Epithelial cell of esophagus (primary cell): ENCODE results near the gene SLC9A5.
A peak's percentile ranks its signal among the peaks of the same experiment; 100 is the strongest.

Experiments used
- DNase-seq: peaks from one replicate; pipeline ENCODE4 v3.0.0; 2010; ENCODE audit warnings: low read depth
- H3K4me3 ChIP-seq: 2 replicates; pipeline ENCODE4 v1.5.1; 2011; ENCODE audit warnings: mild to moderate bottlenecking, low read length, control low read depth
- CTCF ChIP-seq: IDR thresholded peaks from 2 replicates; pipeline ENCODE4 v1.5.1; 2011; ENCODE audit warnings: low read depth, mild to moderate bottlenecking, low read length, control low read depth, inconsistent platforms; ENCODE audit not compliant: insufficient read depth; ENCODE audit errors: missing control alignments

The SLC9A5 gene

GRCh38 chr16:67208154-67208896 is 40.5 kb upstream of the SLC9A5 start:
- DNase-seq, result no peak
- no peak for TF ChIP-seq CTCF
- H3K4me3 ChIP-seq, result no peak overlapping the region

- no peak for TF ChIP-seq CTCF
- no peak for DNase-seq
- no peak overlapping the region for H3K4me3 ChIP-seq
Measured at GRCh38 chr16:67209565-67209964, 39.2 kb upstream of the SLC9A5 start.

GRCh38 chr16:67210069-67210937 is 38.5 kb upstream of the SLC9A5 start:
- no peak overlapping the region for H3K4me3 ChIP-seq
- TF ChIP-seq CTCF, result no peak
- DNase-seq, result no peak

DNA sequence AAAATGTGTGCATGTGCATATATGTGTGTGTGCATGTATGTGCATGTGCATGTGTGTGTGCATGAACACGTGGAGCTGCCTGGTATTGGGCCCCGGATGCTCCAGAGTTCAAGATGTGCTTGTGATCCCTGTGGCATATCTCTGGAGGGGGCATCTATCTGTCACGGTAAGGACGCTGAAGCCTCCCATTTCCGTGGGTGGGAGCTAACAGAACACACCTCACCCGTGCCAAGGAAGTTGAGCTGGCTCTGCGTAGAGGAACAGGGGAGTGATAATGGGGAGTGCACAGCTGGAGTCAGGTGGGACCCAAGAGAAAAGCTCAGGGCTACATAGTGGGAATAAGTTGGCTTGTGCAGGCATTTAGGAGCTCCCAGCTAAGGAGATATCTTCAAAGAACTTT is 37.1 kb upstream of the SLC9A5 start:
- no peak for TF ChIP-seq CTCF
- DNase-seq, result no peak
- no peak overlapping the region for H3K4me3 ChIP-seq

GRCh38 chr16:67212766-67213165 is 36.0 kb upstream of the SLC9A5 start:
- TF ChIP-seq CTCF, result no peak
- no peak overlapping the region for H3K4me3 ChIP-seq
- peak; percentile 84 for DNase-seq

DNA sequence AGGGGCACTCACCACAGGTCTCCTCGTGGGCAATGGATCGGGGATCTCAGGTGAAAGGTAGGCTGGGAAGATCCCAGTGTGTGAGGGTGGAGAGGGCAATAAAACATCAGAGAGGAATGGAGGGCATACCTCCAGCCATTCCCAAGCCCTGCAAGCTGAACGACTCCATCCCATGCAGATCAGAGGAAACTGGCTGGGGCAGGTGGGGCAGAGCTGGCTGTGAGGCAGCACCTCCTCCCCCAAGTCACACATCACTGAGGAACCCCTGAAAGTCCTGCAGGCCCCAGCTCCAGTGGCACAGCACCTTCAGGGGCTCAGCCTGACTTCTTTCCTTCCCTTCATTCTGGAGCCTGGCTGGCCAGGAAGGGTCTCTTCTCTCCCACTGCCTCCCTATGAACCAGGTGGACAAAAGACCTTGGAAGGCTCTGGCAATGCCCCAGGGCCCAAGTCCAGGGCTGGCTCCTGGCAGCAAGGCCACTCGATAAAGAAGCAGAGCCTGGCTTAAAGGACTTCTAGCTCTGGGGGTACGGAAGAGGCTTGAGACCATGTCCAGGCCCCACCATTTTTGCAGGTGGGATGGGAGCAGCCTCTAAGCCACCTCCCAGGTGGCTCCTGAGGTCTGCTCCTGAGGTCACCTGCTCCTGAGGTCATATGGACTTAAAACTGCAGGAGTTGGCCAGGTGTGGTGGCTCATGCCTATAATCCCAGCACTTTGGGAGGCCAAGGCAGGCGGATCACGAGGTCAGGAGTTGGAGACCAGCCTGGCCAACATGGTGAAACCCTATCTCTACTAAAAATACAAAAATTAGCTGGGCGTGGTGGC is 35.4 kb upstream of the SLC9A5 start:
- no peak for DNase-seq
- TF ChIP-seq CTCF, result no peak
- H3K4me3 ChIP-seq, result no peak overlapping the region
